Gastroesophageal sphincter (tissue), 4 donors: ENCODE measurements around the gene NUCB1. TPM values are rescaled to one million over a fixed set of nuclear protein-coding genes. Genes with fewer than 3 reads are reported as not detected.
A peak's percentile ranks its signal among the peaks of the same experiment; 100 is the strongest.

Experiments
- ATAC-seq: fragments of 150-250 bp; one replicate; pipeline ENCODE4 v1.9.1; 2016; ENCODE audit warnings: mild to moderate bottlenecking, moderate library complexity
- H3K27ac ChIP-seq, 4 donors: fragments of 200-600 bp; sonication (generic) in 3 of 4; 1 replicate in 3 of 4; 2 replicates in 1 of 4; pipeline ENCODE4 v1.5.1; 2016 to 2019
- H3K27me3 ChIP-seq: fragments of 200-600 bp; sonication (generic); one replicate; pipeline ENCODE4 v1.5.1; 2019
- H3K36me3 ChIP-seq, 2 donors: fragments of 200-600 bp; sonication (generic); one replicate each; pipeline ENCODE4 v1.5.1; 2019; ENCODE audit warnings: control low read depth in 1 of 2
- H3K4me1 ChIP-seq, 3 donors: fragments of 200-600 bp; sonication (generic); 1 replicate in 2 of 3; 2 replicates in 1 of 3; pipeline ENCODE4 v1.5.1; 2016 to 2019; ENCODE audit warnings: control low read depth in 2 of 3
- H3K4me3 ChIP-seq, 2 donors: fragments of 200-600 bp; sonication (generic); one replicate each; pipeline ENCODE4 v1.5.1; 2019; ENCODE audit warnings: mild to moderate bottlenecking in 1 of 2, moderate library complexity in 1 of 2
- H3K9me3 ChIP-seq, 3 donors: fragments of 200-600 bp; sonication (generic); one replicate each; pipeline ENCODE4 v1.5.1; 2017 to 2019; ENCODE audit warnings: control low read depth in 2 of 3
- EP300 ChIP-seq: sonication (generic); formaldehyde crosslinking; IDR thresholded peaks from one replicate; pipeline ENCODE4 v1.6.1; 2017; ENCODE audit warnings: antibody characterized with exemption, mild to moderate bottlenecking
- POLR2A ChIP-seq, 2 donors: fragments of 450-650 bp; IDR thresholded peaks; one replicate each; pipeline ENCODE4 v1.6.1; 2017; ENCODE audit warnings: antibody characterized with exemption in 2 of 2, mild to moderate bottlenecking in 2 of 2, moderate library complexity in 1 of 2
- POLR2AphosphoS5 ChIP-seq: sonication (generic); formaldehyde crosslinking; IDR thresholded peaks from one replicate; pipeline ENCODE4 v1.6.1; 2017; ENCODE audit warnings: antibody characterized with exemption
- WGBS, 2 donors: methylation state at CpG; one replicate each; pipeline ENCODE4 v1.1.5; 2018; ENCODE audit warnings: low coverage in 1 of 2; 5-methylcytosine and 5-hydroxymethylcytosine counted together
- total RNA-seq, 4 donors: library from RNA; depleted of rRNA; stranded (reverse); fragments of >200 nt; gene quantifications; one replicate each; pipeline ENCODE4 v1.1.0, GENCODE V29; 2016
- TF ChIP-seq, protein P1 (sequence below), 4 experiments: fragments of 200-600 bp in 2 of 4; fragments of 450-650 bp in 2 of 4; sonication (generic) in 1 of 4; IDR thresholded peaks; one replicate each; pipeline ENCODE4 v1.5.1; 2017 to 2019; ENCODE audit warnings: antibody characterized with exemption in 4 of 4, mild to moderate bottlenecking in 2 of 4, moderate library complexity in 2 of 4

Gene NUCB1
- total RNA-seq, 4 donors from 2014 or later = 188 to 326 (median 279) TPM

DNA sequence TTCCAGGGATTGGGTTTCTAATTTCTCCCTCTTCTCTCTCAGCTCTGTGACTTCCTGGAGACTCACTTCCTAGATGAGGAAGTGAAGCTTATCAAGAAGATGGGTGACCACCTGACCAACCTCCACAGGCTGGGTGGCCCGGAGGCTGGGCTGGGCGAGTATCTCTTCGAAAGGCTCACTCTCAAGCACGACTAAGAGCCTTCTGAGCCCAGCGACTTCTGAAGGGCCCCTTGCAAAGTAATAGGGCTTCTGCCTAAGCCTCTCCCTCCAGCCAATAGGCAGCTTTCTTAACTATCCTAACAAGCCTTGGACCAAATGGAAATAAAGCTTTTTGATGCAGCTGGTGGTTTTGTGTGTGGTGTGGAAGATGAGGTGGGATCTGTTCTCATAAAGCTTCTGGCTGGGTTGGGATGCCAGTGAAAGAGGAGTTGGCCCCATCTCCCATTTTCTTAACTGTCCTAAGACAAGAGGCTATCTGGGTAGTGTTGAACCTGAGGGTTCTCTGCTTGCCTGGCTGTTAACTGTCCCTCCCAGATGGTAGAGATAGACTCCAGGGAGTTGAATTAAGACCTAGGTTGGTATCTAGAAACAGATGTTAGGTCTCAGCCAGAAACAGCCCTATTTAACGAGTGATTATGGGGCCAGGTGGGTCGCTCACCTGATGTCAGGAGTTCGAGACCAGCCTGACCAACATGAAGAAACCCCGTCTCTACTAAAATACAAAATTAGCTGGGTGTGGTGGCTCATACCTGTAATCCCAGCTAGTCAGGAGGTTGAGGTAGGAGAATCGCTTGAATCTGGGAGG lies 66.6 kb downstream of the NUCB1 start:
- no peak for TF ChIP-seq POLR2A (IDR thresholded peaks at IDR 0.05)
- no peak for TF ChIP-seq EP300
- TF ChIP-seq, protein P1, sequence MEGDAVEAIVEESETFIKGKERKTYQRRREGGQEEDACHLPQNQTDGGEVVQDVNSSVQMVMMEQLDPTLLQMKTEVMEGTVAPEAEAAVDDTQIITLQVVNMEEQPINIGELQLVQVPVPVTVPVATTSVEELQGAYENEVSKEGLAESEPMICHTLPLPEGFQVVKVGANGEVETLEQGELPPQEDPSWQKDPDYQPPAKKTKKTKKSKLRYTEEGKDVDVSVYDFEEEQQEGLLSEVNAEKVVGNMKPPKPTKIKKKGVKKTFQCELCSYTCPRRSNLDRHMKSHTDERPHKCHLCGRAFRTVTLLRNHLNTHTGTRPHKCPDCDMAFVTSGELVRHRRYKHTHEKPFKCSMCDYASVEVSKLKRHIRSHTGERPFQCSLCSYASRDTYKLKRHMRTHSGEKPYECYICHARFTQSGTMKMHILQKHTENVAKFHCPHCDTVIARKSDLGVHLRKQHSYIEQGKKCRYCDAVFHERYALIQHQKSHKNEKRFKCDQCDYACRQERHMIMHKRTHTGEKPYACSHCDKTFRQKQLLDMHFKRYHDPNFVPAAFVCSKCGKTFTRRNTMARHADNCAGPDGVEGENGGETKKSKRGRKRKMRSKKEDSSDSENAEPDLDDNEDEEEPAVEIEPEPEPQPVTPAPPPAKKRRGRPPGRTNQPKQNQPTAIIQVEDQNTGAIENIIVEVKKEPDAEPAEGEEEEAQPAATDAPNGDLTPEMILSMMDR (IDR thresholded peaks at IDR 0.05) = no peak
- TF ChIP-seq POLR2AphosphoS5 = no peak
- H3K36me3 ChIP-seq = peaks cover 0 to 52% of the 10 kb centered on the region in 2 donors
- H3K9me3 ChIP-seq = no peaks in the 10 kb centered on the region
- peak overlapping the region; percentile 50 to 88 for H3K4me3 ChIP-seq
- H3K4me1 ChIP-seq = peaks cover 0 to 69% (median 31%) of the 10 kb centered on the region in 3 donors
- H3K27me3 ChIP-seq = no peaks in the 10 kb centered on the region
- peak overlapping the region; percentile 75 to 95 (median 93) for H3K27ac ChIP-seq
- 85 to 100% methylated on average over 1 to 6 of the region's 10 CpGs for WGBS, 2 donors
- ATAC-seq = no peak

DNA sequence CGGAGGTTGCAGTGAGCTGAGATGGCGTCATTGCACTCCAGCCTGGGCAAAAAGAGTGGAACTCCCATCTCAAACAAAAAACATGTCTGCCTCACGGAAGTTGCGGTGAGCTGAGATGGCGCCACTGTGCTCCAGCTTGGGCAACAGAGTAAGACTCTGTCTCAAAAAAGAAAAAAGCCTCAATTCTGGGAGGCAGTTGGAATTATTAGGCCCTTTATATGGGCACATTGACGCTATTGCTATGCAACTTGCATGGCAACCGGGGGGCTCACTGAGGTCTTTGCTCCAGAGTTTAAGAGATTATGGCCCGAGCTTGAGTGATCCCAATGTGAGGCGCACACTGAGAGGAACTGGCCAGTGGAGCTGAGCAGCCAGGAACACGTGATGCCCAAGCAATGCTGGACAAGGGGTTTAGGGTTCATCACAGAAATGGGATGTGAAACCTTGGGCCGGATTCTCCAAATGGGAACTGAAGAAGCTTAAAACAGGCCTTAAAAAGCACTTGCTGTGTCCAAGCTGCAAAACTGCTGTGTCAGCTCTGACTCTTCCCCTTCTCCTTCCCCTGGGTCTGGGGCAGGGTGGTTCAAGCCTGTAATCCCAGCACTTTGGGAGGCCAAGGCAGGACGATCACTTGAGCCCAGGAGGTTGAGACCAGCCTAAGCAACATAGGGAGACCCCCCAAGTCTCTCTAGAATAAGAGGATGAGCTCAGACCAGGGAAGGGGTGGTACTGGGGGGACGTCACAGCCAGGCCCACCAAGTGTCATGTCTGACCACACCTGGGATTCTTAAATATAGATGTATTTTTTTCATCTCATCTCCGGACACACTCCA lies 67.5 kb downstream of the NUCB1 start:
- TF ChIP-seq, protein P1 (IDR thresholded peaks at IDR 0.05) = no peak
- no peak for TF ChIP-seq EP300
- peak in 1 of 2 donors; percentile 17 for TF ChIP-seq POLR2A (IDR thresholded peaks at IDR 0.05)
- TF ChIP-seq POLR2AphosphoS5 = peak; percentile 26
- Histone ChIP-seq H3K4me1 (peaks cover 0 to 62% (median 31%) of the 10 kb centered on the region in 3 donors), H3K27me3 (no peaks in the 10 kb centered on the region), H3K4me3 (peak overlapping the region in 1 of 2 donors; percentile 88), H3K36me3 (peaks cover 0 to 61% of the 10 kb centered on the region in 2 donors), H3K27ac (peak overlapping the region in 3 of 4 donors; percentile 93 to 95 (median 93)), H3K9me3 (no peaks in the 10 kb centered on the region)
- no peak for ATAC-seq
- 72 to 85% methylated on average over 6 to 12 of the region's 14 CpGs for WGBS, 2 donors

DNA sequence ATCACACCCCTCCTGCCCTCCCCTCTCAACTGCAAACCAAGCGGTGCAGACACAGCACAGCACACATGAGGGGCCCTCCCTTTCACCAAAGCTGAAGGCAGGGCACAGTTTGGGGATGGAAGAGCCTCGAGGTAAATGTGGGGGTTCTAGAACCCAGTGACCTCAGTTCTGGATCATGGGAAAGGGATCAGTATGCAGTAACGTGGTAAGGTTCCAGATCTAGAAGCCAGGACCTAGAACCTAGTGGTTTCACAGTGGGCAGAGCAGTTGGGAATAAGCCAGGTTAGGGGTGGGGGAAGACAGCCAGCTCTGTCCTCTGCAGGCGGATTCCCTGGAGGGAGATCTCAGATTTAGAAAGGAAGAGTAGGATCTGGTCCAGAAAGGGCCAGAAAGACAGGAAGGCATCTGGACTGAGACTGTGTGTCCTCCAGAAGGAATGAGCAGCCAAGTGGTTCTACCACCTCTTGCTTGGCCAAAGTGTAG lies 68.1 kb downstream of the NUCB1 start:
- 44 to 60% methylated on average over 1 to 2 of the region's 4 CpGs for WGBS, 2 donors
- H3K4me1 ChIP-seq = peaks cover 0 to 56% (median 30%) of the 10 kb centered on the region in 3 donors
- ATAC-seq = no peak
- TF ChIP-seq, protein P1 (IDR thresholded peaks at IDR 0.05) = no peak
- TF ChIP-seq POLR2A (IDR thresholded peaks at IDR 0.05) (peak in 1 of 2 donors; percentile 11), EP300 (no peak), POLR2AphosphoS5 (no peak)
- peaks cover 0 to 67% of the 10 kb centered on the region in 2 donors for H3K36me3 ChIP-seq
- H3K27ac ChIP-seq = peak overlapping the region in 3 of 4 donors; percentile 93 to 95 (median 93)
- no peak overlapping the region for H3K4me3 ChIP-seq
- H3K27me3 ChIP-seq = no peaks in the 10 kb centered on the region
- H3K9me3 ChIP-seq = no peaks in the 10 kb centered on the region

DNA sequence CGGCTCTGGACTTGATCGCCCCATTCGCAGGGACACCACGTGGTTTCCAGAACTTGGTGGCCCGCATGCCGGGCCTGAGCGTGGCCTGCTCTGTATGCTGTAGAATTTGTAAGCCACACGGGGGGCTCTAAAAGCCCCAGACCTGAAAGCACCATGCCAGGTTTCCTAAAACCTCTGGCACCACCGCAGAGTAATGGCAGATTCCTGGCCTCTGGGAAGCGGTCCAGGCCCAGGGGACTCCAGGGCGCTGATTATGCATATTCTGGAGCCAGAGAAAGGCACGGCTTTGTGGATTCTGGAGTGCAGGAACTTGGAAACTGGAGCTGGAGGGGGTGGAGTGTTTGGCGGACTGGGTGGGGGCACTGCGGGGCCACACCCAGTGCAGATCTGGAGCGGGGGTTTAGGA lies 68.7 kb downstream of the NUCB1 start:
- ATAC-seq = no peak
- no peak overlapping the region for H3K4me3 ChIP-seq
- no peaks in the 10 kb centered on the region for H3K27me3 ChIP-seq
- H3K9me3 ChIP-seq = no peaks in the 10 kb centered on the region
- H3K4me1 ChIP-seq = peaks cover 0 to 50% (median 24%) of the 10 kb centered on the region in 3 donors
- peak overlapping the region in 3 of 4 donors; percentile 93 to 95 (median 93) for H3K27ac ChIP-seq
- TF ChIP-seq EP300 (no peak), POLR2A (IDR thresholded peaks at IDR 0.05) (no peak), POLR2AphosphoS5 (no peak)
- TF ChIP-seq, protein P1 (IDR thresholded peaks at IDR 0.05) = no peak
- WGBS, 2 donors = 71 to 75% methylated on average over 4 to 6 of the region's 15 CpGs
- peaks cover 0 to 73% of the 10 kb centered on the region in 2 donors for H3K36me3 ChIP-seq
